Bronchial epithelial cell (primary cell): ENCODE results near the gene MRPL14. TPM values are rescaled to one million over a fixed set of nuclear protein-coding genes. Genes with fewer than 3 reads are reported as not detected.
"Not testable (repeated sequence)": the region's sequence is repeated elsewhere in the genome, so short reads cannot be mapped to it uniquely, and the experiment has no call there.

ENCODE experiments used
- DNase-seq: peaks from one replicate; pipeline ENCODE4 v3.0.0-alpha.2; 2010; ENCODE audit warnings: low read depth
- FAIRE-seq: peaks from 2 replicates; lab custom pipeline; 2011; peaks lifted over from hg19 to GRCh38; lab: Jason Lieb, UNC
- H3K27me3 ChIP-seq: 2 replicates; pipeline ENCODE4 v1.5.1; 2011; ENCODE audit warnings: low read length; ENCODE audit not compliant: control insufficient read depth, insufficient read depth
- H3K36me3 ChIP-seq: 2 replicates; pipeline ENCODE4 v1.5.1; 2011; ENCODE audit warnings: low read length; ENCODE audit not compliant: control insufficient read depth, insufficient read depth
- H3K4me3 ChIP-seq: 2 replicates; pipeline ENCODE4 v1.5.1; 2011; ENCODE audit warnings: mild to moderate bottlenecking, low read depth, low read length, control low read depth
- total RNA-seq: library from RNA; depleted of rRNA; stranded (reverse); fragments of >200 nt; gene quantifications from 2 replicates; pipeline ENCODE4 v1.2.1, GENCODE V29; 2014
- TF ChIP-seq, protein P1 (sequence below): IDR thresholded peaks from 2 replicates; pipeline ENCODE4 v1.5.1; 2011; ENCODE audit warnings: mild to moderate bottlenecking, moderate library complexity, low read length, control low read depth, inconsistent platforms; ENCODE audit not compliant: insufficient read depth, severe bottlenecking

Gene MRPL14
- total RNA-seq, 1 donor from 2014 or later: 90.0 TPM

DNA sequence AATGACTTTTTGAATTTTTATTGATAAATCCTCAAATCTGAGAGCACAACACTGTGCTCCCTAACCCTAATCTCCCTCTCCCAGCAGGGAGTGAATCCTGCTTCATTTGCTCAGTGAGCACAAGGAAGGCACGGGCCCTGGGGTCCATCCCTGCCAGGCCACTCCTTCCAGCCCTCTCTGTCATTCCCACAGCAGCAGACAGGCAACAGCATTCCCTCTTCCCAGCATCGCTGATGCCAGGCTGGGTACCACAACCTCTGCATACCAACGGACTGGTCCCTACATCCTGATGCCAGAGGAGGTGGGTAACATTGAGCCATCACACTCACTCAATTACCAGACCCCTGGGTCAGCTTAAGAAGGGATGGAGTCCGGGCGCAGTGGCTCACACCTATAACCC is 34.2 kb downstream of the MRPL14 start:
- FAIRE-seq: no peak
- TF ChIP-seq, protein P1, sequence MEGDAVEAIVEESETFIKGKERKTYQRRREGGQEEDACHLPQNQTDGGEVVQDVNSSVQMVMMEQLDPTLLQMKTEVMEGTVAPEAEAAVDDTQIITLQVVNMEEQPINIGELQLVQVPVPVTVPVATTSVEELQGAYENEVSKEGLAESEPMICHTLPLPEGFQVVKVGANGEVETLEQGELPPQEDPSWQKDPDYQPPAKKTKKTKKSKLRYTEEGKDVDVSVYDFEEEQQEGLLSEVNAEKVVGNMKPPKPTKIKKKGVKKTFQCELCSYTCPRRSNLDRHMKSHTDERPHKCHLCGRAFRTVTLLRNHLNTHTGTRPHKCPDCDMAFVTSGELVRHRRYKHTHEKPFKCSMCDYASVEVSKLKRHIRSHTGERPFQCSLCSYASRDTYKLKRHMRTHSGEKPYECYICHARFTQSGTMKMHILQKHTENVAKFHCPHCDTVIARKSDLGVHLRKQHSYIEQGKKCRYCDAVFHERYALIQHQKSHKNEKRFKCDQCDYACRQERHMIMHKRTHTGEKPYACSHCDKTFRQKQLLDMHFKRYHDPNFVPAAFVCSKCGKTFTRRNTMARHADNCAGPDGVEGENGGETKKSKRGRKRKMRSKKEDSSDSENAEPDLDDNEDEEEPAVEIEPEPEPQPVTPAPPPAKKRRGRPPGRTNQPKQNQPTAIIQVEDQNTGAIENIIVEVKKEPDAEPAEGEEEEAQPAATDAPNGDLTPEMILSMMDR: no peak

DNA sequence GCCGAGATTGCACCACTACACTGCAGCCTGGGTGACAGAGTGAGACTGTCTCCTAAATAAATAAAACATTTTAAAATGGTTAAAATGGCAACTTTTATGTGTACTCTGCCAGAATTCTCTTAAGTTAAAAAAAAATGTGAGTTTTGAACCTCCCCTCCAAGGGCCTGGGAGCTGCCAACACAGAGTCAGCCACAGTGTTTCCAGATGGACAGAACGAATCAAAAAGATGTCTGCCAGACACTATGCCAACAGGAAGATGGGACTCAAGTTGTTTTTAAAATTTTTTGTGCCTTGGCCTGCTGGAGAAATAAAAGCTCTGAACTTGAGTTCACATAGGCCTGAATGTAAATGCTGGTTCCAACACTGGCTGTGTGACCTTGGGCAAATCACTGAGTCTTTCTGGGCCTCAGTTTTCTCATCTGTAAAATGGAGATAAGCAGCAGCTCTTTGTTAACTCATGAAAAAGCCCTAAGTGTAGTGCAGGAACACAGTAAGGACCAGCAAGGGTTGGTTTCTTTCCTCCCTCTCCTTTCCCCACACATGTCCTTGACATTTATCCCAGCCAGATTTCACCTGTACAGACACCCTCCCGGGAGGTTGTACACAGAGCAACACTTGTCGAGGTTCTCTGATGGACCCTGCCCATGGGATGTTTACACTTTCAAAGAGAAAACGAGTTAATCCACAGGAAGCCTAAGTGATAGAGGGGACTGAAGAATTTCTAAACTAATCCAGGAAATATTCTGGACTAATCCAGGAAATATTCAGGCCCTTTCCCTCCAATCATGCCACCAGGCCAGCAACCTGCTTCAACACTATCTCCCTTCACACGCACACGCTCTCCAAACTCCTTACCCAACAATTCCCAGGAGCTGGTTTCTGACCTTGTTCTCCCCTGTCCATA is 35.0 kb downstream of the MRPL14 start:
- peaks cover 6% of the 10 kb centered on the region for H3K36me3 ChIP-seq
- DNase-seq: no peak
- no peak overlapping the region for H3K4me3 ChIP-seq
- TF ChIP-seq, protein P1: no peak
- H3K27me3 ChIP-seq: no peaks in the 10 kb centered on the region
- no peak for FAIRE-seq

More for the DNA sequence above, 34.2 kb downstream of the MRPL14 start:
- no peak overlapping the region for H3K4me3 ChIP-seq
- no peaks in the 10 kb centered on the region for H3K27me3 ChIP-seq
- DNase-seq: no peak
- H3K36me3 ChIP-seq: peaks cover 6% of the 10 kb centered on the region

DNA sequence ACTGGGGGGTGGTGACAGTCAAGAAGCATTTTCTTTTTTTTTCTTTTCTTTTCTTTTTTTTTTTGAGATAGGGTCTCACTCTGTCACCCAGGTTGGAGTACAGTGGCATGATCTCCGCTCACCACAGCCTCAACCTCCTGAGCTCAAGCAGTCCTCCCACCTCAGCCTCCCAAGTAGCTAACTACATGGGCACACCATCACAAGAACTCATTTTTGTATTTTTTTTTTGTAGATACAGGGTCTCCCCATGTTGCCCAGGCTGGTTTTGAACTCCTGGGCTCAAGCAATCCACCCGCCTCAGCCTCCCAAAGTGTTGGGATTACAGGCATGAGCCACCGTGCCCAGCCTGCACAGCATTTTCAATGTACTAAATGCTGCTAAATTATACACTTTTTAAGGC is 35.9 kb downstream of the MRPL14 start:
- not testable (repeated sequence) for FAIRE-seq, H3K36me3 ChIP-seq, DNase-seq, H3K27me3 ChIP-seq, H3K4me3 ChIP-seq

DNA sequence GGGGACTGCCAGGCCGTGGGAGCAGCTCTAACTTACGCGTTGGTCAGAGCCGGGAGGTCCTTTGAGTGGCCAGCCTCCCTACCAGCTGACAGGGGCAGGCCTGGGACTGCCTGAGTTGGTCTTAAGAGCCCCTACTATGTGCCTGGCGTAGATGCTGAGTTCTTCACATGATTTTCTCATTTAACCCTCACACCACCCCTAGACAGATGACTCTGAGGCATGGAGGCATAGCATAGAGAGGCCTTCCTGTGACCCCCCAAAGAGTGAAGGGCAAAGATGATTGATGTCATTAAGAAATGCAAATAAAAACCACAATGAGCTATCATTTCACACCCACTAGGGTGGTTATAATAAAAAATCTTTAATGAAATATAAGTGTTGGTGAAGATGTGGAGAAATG is 36.8 kb downstream of the MRPL14 start:
- TF ChIP-seq, protein P1: no peak
- H3K4me3 ChIP-seq: no peak overlapping the region
- H3K36me3 ChIP-seq: peaks cover 6% of the 10 kb centered on the region
- FAIRE-seq (no peak), DNase-seq (no peak)
- no peaks in the 10 kb centered on the region for H3K27me3 ChIP-seq

DNA sequence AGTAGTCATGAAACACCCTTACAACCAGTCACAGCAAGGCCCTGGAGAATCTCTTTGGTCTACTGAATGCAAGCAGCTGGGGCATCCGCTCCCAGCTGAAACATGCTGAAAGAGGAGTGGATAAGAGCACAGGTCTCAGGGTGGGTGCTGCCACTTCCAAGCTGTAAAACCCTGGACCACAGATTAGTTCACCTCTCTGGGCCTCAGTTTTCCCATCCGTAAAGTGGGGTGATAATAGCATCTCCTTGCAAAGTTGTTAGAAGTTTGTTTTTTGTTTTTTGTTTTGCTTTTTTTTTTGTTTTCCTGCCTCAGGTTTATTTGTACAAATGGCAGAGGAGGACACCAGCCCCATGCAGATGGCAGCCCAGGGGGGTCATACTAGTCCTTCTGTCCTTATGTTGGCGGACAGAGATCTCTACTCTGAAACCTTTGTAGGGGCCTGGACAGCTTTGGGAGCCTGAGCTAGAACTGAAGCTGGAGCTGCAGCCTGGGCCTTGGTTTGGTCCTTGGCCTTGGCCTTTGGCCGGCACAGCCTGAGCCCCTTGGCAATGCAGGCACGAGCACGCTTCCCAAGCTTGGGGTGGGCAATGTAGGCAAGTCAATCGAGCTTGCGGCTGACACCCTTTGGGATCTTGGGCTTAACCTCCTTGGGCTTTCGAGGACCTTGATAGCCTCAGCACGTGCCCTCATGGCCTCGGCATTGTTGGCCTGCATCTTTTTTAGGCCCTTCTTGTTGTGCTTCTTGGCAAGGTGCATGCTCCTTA is 38.2 kb downstream of the MRPL14 start:
- no peak for FAIRE-seq
- no peak for DNase-seq
- Histone ChIP-seq H3K36me3 (peaks cover 3% of the 10 kb centered on the region), H3K4me3 (no peak overlapping the region), H3K27me3 (no peaks in the 10 kb centered on the region)
- TF ChIP-seq, protein P1: no peak

DNA sequence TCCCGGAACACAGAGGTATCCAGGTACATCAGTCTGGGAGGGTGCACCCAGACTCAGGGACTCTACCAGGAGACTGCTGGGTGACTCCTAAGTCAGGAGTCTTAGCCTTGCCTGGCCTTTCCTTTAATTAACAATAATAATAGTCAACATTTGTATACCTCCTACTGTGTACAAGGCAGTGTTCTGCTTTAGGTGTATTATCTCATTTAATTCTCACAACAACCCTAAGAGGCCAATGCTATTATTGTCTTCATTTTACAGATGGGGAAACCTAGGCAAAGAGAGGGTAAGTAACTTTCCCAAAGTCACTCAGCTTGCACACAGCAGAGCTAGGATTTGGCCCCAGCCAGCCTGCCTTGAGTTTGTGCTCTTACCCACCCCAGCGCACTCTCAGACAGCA is 39.6 kb downstream of the MRPL14 start:
- Histone ChIP-seq H3K27me3 (no peaks in the 10 kb centered on the region), H3K4me3 (no peak overlapping the region), H3K36me3 (peaks cover 3% of the 10 kb centered on the region)
- DNase-seq (no peak), FAIRE-seq (no peak)
- TF ChIP-seq, protein P1: no peak
